ENCODE measurements around the gene DOC2B. TPM values are rescaled to one million over a fixed set of nuclear protein-coding genes. Genes with fewer than 3 reads are reported as not detected.

Gene DOC2B
- total RNA-seq, result 1 to 10 TPM; 3.0 to 6.3 (median 3.7) TPM
- polyA plus RNA-seq, result 1 to 10 TPM; 1.7 to 3.9 (median 2.6) TPM
- long read RNA-seq, donor 1, result 0 reads
- long read RNA-seq, donor 2, full-length matches to known transcripts, result 2 of 6 reads
- long read RNA-seq, donor 2, partial matches to known transcripts, result 0 of 6 reads
- long read RNA-seq, donor 2, other reads (novel, unspliced or antisense), result 4 of 6 reads

DNA sequence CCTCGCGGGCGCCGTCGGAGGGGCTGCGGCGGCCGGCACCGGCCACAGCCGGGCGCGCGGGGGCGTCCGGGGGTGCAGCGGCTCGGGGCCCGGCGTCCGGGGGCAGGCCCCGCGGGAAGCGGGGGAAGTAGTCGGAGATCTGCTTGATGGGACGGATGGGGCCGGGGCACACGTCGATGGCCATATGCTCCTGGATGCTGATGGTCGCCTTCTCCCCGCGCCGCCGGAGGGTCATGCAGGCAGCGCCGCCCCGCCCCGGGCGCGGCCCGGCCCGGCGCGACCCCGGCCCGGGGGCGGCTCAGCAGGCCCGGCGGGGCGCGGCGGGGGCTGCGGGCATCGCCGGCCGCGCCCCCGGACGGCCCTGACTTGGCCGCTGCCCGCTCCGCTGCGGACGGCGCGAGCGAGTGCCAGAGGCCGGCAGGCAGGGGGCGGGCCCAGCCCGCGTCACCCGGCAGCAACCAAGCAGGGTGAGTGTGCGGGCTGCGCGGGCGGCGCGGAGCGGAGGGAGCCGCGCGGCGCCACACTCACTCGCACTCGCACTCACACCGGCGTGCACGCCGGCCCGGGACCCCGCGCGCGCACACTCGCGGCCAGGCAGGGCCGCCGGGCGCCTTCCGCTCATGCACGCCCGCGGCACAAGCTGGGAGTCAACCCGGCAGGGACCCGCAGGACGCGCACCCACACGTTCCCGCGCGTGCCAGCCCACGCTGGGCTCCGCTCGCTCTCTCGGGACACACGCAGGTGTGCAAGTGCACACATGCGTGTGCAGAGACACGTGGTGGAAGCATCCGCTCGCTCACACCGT, at the start of gene DOC2B:
Gene DOC2B (minus strand): TSS at position 406 of the 805 bp plus-strand sequence. CDS start 171 bp downstream, at position 235.
- no peaks in the 10 kb centered on the region for H3K36me3 ChIP-seq (ENCODE audit: insufficient read depth in 1 of 2, low read depth in 1 of 2)
- H3K9me3 ChIP-seq, result no peaks in the 10 kb centered on the region
- H3K27me3 ChIP-seq (ENCODE audit: insufficient read depth in 3 of 3, low read length in 2 of 3), result peaks cover 0 to 54% (median 15%) of the 10 kb centered on the region in 3 donors
- WGBS, 3 donors, result 3 to 5% (median 4%) methylated on average over 67 to 120 of the region's 120 CpGs
- DNase-seq (peak; percentile 72 to 76), ATAC-seq (peak; percentile 71 to 81 (median 78))
- peak within 1 kb of the TSS; percentile 41 for H3K27ac ChIP-seq
- TF ChIP-seq, protein P1, sequence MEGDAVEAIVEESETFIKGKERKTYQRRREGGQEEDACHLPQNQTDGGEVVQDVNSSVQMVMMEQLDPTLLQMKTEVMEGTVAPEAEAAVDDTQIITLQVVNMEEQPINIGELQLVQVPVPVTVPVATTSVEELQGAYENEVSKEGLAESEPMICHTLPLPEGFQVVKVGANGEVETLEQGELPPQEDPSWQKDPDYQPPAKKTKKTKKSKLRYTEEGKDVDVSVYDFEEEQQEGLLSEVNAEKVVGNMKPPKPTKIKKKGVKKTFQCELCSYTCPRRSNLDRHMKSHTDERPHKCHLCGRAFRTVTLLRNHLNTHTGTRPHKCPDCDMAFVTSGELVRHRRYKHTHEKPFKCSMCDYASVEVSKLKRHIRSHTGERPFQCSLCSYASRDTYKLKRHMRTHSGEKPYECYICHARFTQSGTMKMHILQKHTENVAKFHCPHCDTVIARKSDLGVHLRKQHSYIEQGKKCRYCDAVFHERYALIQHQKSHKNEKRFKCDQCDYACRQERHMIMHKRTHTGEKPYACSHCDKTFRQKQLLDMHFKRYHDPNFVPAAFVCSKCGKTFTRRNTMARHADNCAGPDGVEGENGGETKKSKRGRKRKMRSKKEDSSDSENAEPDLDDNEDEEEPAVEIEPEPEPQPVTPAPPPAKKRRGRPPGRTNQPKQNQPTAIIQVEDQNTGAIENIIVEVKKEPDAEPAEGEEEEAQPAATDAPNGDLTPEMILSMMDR (IDR thresholded peaks at IDR 0.05), result no peak
- H3K4me3 ChIP-seq, result peak within 1 kb of the TSS; percentile 62
- H3K4me1 ChIP-seq, result no peaks in the 10 kb centered on the region
- intact Hi-C loops (cut with DNase I), result no loop called here

DNA sequence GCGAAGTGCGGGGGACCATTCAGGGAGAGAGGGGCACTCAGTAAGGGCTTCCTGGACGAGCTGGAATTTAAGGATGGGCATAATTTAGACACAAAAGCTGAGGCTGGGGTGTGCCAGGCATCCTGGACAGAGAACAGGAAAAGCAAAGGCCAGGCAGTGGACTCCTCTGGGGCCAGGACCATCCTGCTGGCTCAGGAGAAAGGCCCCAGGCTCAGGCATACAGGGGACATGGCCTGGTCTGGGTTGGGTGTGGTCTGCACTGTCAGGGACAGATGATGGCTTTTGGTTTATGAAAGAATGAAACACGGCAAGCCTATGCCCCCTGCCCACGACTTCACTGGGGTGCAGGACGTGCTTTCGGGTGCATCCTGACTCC, 48.9 kb upstream of the DOC2B start:
- DNase-seq (peak in 1 of 2 donors; percentile 12), ATAC-seq (no peak)
- Histone ChIP-seq H3K27me3 (ENCODE audit: insufficient read depth in 3 of 3, low read length in 2 of 3) (no peaks in the 10 kb centered on the region), H3K27ac (no peak overlapping the region), H3K36me3 (ENCODE audit: insufficient read depth in 1 of 2, low read depth in 1 of 2) (no peaks in the 10 kb centered on the region), H3K9me3 (no peaks in the 10 kb centered on the region), H3K4me1 (no peaks in the 10 kb centered on the region), H3K4me3 (no peak overlapping the region)
- WGBS, 3 donors, result 92 to 95% (median 94%) methylated on average over 7 of the region's 7 CpGs
- TF ChIP-seq, protein P1 (IDR thresholded peaks at IDR 0.05), result no peak
- intact Hi-C loops (cut with DNase I), result no loop called here

DNA sequence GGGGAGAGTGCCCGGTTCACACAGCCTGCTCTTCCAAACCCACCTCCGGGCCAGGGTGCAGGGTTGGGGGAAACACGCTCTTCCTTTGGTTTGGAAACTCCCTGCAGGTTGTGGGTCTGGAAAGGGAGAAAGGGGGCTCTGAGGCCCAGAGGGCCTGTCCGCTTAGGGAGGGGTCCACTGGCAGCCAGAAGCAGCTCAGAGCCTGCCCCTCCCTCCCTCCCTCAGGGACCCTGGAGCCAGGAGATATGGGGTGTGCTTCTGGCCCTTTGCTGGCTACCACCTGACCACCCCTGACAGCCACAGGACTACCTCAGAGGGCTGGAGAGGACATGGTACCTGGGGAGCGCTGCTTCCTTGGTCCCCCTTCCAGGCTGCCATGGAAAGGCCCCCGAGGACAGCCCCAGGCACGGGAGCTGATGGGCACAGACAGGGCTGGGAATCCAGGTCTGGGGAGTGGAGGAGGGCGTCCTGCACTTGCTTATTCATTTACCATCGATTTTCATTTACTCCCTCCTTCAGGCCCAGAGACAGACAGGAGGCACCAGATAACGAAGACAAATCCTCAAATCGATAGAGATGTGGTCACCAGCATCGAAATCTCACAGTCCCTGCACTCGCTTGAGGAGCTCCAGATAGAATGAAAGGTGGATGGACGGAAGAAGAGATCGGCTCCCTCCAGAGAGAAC, 48.4 kb upstream of the DOC2B start:
- Histone ChIP-seq H3K27me3 (ENCODE audit: insufficient read depth in 3 of 3, low read length in 2 of 3) (no peaks in the 10 kb centered on the region), H3K27ac (no peak overlapping the region), H3K9me3 (no peaks in the 10 kb centered on the region), H3K4me1 (no peaks in the 10 kb centered on the region), H3K36me3 (ENCODE audit: insufficient read depth in 1 of 2, low read depth in 1 of 2) (no peaks in the 10 kb centered on the region), H3K4me3 (no peak overlapping the region)
- DNase-seq (peak in 1 of 2 donors; percentile 16), ATAC-seq (no peak)
- 92 to 95% (median 94%) methylated on average over 15 of the region's 15 CpGs for WGBS, 3 donors
- TF ChIP-seq, protein P1 (IDR thresholded peaks at IDR 0.05), result no peak
- intact Hi-C loops (cut with DNase I), result no loop called here

DNA sequence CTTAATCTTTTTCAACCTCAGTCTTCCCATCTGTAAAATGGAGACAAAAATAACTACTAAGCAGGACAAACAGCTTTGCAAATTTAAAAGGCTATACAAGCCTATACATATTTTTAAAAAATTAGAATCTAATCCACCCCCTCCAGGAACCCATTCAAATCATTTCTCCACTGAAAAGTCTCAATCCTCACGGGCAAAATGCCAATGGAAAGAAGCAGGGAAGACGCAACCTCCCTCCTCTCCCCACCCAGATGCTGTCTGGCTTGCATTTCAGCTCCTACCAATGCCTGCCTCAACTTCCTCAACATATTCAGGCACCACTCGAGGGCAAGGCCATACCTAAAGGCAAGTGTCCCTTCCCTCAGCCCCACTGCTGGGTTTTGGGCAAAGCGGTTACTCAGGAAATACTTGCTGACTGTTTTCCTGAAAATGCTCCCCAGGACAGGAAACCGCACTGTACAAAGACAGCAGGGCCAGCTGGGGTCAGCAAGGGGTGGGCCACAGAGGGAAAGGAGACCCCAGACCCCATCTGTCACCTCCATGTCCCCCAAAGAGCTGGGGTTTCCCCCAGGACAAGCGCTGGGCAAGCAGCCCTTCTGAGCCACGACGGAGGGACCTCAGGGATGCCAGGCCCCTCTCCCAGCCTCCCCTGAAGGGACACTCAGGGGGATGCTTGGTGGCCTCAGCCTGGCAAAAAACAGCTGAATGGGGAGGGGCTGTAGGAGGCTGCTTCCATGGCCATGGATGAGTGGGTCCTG, 47.7 kb upstream of the DOC2B start:
- Histone ChIP-seq H3K9me3 (no peaks in the 10 kb centered on the region), H3K27me3 (ENCODE audit: insufficient read depth in 3 of 3, low read length in 2 of 3) (no peaks in the 10 kb centered on the region), H3K27ac (no peak overlapping the region), H3K4me1 (no peaks in the 10 kb centered on the region), H3K4me3 (no peak overlapping the region), H3K36me3 (ENCODE audit: insufficient read depth in 1 of 2, low read depth in 1 of 2) (no peaks in the 10 kb centered on the region)
- WGBS, 3 donors, result 71 to 77% (median 74%) methylated on average over 8 of the region's 8 CpGs
- intact Hi-C loops (cut with DNase I), result no loop called here
- peak in 1 of 2 donors; percentile 21 for DNase-seq
- ATAC-seq, result no peak
- TF ChIP-seq, protein P1 (IDR thresholded peaks at IDR 0.05), result no peak
